ENCODE results near the gene TBC1D5. TPM values are rescaled to one million over a fixed set of nuclear protein-coding genes. Genes with fewer than 3 reads are reported as not detected.
"Not testable (repeated sequence)": the region's sequence is repeated elsewhere in the genome, so short reads cannot be mapped to it uniquely, and the experiment has no call there.

The TBC1D5 gene
- total RNA-seq, 1 donor = 45.5 TPM

DNA sequence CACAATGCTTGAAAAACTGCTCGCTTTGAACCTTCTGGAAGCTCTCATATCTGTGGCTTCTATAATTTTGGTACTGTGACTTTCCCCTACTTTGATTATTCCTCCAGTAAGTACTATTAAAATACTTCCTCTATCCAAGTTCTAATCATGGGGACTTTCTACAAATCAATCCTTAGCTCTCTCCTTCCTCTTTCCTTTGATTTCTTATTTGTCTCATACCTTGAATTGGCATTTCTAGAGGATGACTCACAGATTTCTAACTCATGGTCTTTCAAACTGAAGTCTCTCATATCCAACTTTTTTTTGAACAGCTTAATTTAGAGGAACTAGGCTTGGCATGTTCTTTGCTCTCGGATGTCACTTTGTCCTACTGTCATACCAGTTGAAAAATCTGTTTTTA, 241.8 kb downstream of the TBC1D5 start:
- DNase-seq (ENCODE audit: low read depth in 2 of 3, low spot score in 2 of 3) = peak in 1 of 3 donors; percentile 6

DNA sequence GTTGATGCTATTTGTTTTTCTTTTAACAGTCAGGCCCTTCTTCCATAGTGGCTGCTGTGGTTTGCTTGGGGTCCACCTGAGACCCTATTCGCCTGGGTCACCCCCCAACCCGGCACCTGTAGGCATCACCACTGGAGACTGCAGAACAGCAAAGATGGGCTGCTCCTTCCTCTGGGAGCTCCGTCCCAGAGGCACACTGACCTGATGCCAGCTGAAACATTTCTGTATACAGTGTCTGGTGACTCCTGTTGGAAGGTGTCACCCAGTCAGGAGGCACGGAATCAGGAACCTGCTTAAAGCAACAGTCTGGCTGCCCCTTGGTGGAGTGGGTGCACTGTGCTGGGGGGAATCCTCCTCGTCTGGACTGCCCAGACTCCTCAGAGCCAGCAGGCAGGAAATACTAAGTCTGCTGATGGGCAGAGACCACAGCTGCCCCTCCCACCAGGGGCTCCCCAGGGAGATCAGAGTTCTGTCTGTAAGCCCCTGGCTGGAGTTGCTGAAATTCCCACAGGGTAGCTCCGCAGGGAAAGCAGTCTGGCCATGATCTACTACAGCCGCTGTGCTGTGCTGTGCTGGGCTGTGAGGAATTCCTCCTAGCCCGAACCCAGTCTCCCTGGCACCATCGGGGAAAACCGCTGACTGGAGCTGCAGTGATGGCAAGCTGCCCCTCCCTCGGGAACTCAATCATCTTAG, 248.2 kb downstream of the TBC1D5 start:
- DNase-seq (ENCODE audit: low read depth in 2 of 3, low spot score in 2 of 3) = no peak

DNA sequence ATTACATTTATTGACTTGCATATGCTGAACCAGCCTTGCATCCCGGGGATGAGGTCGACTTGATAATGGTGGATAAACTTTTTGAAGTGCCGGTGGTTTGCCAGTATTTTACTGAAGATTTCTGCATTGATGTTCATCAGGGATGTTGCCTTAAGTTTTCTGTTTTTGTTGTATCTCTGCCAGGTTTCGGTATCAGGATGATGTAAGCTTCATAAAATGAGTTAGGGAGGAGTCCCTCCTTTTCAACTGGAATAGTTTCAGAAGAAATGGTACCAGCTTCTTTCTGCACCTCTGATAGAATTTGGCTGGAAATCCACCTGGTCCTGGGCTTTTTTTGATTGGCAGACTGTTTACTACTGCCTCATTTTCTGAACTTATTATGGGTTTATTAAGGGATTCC, 250.8 kb downstream of the TBC1D5 start:
- DNase-seq (ENCODE audit: low read depth in 2 of 3, low spot score in 2 of 3) = no peak

DNA sequence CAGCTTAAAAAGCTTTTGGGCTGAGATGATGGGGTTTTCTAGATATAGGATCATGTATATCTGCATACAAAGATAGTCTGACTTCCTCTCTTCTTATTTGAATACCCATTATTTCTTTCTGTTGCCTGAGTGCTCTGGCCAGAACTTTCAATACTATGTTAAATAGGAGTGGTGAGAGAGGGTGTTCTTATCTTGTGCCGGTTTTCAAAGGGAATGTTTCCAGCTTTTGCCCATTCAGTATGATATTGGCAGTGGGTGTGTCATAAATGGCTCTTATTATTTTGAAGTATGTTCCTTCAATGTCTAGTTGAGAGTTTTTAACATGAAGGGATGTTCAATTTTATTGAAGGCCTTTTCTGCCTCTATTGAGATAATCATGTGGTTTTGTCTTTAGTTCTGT, 251.2 kb downstream of the TBC1D5 start:
- not testable (repeated sequence) for DNase-seq (ENCODE audit: low read depth in 2 of 3, low spot score in 2 of 3)

DNA sequence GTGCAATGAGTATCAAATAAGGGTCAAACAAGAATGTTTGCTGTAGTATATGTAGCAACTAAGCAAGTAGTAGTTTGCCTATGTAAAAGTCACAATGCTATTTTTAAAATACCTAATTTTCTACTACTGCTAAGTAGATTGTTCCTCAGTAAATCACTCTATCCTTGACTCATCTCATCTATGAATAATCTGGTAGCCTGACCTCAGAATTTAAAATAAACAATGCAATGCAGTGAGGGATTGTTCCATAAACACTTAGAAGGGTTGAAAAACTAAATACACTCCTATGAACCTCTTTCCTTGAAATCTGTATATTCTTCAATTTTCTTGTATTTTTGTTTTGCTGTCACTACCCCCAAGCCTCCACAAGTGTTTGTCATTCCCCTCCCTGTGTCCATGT, 253.3 kb downstream of the TBC1D5 start:
- no peak for DNase-seq (ENCODE audit: low read depth in 2 of 3, low spot score in 2 of 3)

DNA sequence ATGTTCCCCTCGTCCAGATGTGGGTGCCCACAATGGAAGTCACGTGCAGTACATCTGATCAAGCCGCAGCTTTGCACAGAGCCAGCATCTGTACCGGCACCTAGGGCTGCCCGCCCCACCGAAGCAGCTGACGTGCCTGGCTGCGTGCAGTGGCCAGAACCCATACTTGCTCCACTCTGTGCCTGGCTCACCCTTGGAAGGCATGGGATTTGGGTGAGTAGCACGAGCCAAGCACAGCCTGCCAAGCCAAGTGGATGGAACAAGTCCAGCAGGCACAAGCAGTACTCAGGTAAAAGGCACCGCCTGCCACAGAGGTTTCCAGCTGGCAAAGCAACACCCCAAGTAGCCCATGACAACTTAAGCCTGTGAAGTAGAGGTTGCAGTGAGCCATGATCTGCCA, 261.3 kb downstream of the TBC1D5 start:
- no peak for DNase-seq (ENCODE audit: low read depth in 2 of 3, low spot score in 2 of 3)

DNA sequence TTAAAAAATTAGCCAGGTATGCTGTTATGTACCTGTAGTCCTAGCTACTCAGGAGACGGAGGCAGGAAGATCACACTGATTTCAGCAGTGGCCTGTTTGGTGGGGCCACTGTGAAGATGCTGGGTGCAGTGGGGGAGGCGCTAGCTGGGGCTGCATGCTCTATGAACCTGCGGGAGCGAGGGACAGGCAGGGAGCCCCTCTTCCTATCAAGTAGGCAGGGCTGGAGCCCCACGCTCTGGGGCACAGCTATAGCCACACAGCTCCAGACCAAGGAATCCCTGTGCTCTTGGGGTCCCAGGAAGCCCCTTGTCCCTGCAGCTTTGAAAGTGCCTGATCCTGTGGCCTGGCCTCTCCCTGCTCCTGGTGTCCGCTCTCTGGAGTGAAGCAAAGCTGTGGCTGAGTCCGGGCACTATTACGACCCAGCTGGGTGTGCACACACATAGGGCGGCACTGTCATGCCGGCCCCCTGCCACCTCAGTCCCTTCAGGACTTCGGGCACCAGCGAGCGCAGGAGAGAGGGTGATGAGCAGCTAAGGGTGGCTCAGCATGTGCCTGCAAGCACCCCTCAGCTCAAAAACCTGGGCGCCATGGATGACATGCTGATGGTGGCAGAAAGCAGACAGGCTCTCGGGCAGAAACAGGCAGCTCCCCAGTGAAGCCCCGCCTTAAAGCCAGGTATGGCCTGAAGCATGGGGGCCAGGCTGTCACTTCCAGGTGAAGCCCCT, 262.6 kb downstream of the TBC1D5 start:
- no peak for DNase-seq (ENCODE audit: low read depth in 2 of 3, low spot score in 2 of 3)

DNA sequence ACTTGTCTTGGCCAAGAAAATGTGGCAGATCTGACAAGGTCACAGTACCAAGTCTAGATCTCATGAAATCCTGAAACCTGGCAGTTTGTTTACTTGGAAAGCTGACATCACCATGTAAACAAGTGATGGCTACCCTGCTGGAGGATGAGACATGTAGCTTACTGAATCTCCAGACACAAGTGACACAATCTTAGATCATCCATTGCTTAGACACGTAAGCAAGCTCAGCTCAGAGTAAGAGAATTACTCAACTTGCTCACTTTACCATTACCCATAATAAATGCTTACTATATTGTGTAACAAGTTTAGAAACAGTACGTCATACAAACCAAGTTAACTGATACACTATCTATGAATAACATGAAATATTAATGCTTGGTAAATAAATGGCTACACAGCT, 263.8 kb downstream of the TBC1D5 start:
- DNase-seq (ENCODE audit: low read depth in 2 of 3, low spot score in 2 of 3) = no peak

DNA sequence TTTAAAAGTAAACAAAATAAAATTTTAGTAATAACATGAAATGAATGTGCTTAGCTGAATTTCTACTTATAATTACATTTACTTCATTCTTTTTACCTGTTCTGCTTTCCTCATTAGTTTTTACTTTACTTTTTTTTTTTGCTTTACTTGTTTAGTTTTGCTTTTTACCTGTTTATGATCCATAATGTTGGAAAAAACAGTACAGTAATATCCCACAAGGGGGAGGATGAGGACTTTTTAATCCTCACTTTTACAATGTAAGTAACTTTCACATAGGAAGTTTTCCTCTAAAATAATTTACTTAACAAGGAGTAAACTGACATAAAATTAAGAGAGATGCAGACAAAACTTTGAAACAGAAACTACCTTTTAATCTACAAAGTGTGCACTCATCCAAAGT, 268.7 kb downstream of the TBC1D5 start:
- no peak for DNase-seq (ENCODE audit: low read depth in 2 of 3, low spot score in 2 of 3)

DNA sequence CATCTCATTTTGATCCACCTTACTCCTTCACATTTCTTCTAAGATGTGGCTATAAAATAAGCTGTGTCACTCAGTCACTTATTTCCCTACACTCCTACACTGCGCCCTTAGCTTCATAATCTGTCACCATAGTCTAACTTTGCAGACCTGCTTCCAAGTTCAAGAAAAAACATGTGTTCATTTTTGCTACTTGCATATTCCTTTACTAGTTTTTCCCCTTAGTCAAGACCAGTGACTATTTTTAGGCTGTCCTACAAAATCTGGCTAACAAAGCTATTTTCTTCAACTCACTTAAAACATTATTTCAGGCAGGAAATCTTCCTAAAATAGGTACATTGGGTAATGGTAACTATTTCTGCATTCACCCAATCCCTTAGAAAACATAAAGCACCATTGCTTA, 272.5 kb downstream of the TBC1D5 start:
- DNase-seq (ENCODE audit: low read depth in 2 of 3, low spot score in 2 of 3) = no peak

DNA sequence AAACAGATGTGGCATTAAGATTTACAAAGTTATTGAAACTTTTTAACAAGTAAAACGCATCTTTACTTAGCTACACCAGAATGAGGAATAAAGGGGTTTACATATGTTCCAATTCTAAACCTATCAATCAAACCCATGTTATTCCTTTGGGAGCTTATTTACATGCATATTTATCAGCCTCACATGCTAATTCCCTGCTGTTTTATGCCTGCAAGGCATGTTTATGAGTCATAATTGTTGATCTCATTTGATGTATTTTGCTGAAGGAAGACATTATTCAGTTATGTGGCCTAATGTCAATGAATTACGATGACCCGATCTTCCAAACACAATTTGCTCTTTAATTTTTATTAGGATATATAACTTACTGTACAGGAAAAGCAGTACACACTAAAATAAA, 272.9 kb downstream of the TBC1D5 start:
- DNase-seq (ENCODE audit: low read depth in 2 of 3, low spot score in 2 of 3) = no peak

DNA sequence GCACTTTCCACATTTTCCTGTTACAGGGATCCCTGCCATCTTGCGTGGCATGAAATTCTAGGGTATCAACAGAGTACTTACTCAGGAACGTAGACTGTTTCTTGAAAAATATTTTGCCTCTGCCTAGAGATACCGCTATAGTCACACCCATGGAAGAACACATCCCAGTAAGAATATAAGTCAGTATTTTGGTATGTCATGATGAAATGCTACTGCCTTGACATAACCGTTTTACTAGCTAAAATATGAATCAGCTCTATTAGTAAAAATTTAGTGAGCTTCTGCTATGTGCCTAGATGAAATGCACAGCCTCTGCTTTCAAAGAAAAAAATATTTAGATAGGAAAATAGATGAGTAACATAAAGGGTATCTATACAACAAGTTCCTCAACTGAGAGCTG, 276.4 kb downstream of the TBC1D5 start:
- no peak for DNase-seq (ENCODE audit: low read depth in 2 of 3, low spot score in 2 of 3)

DNA sequence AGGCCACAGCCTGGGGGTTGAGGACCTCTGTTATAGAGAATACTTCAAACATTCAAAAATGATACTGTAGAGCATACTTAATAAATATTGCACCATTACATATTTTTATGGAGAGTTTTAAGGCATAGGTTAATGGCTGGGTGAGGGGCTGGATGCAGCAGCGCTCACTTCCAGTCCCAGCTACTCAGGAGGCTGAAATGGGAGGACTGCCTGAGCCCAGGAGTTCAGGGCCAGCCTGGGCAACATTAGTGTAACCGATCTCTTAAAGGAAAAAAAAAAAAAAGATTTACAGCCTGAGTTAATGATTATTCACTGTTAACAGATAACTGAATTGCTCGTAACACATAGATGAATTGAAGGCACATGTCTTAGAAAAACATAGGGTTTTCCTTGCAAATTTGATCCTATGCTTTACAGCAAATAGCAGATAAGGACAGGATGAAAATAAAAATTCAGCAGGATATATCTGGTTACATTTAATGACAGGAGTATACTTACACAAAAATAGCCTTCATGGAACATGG, 282.9 kb downstream of the TBC1D5 start:
- DNase-seq (ENCODE audit: low read depth in 2 of 3, low spot score in 2 of 3) = no peak

DNA sequence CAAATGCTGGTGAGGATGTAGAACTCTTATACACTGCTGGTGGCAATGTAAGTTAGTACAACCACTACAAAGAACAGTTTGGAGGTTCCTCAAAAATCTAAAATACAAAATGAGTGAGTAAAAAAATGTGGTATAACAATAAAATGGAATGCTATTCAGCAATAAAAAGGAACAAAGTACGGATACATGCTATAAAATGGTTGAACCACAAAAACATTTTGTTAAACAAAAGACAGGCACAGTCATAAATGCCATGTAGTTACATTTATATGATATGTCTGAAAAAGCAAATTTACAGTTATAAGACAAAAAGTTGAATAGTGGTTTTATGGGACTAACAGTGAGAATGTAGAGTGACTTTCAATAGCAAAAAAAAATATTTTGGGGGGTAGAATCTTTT, 285.8 kb downstream of the TBC1D5 start:
- DNase-seq (ENCODE audit: low read depth in 2 of 3, low spot score in 2 of 3) = no peak

DNA sequence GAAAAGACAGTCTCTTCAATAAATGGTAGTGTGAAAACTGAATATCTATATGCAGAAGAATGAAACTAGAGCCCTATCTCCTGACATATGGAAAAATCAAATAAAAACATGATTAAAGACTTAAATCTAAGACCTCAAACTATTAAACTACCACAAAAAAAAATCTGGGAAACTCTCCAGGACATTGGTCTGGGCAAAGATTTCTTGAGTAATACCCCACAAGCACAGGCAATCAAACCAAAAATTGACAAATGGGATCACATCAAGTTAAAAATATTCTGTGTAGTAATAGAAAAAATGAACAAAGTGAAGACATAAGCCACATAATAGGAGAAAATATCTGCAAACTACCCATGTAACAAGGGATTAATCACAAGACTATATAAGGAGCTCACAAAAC, 286.4 kb downstream of the TBC1D5 start:
- DNase-seq (ENCODE audit: low read depth in 2 of 3, low spot score in 2 of 3) = no peak

DNA sequence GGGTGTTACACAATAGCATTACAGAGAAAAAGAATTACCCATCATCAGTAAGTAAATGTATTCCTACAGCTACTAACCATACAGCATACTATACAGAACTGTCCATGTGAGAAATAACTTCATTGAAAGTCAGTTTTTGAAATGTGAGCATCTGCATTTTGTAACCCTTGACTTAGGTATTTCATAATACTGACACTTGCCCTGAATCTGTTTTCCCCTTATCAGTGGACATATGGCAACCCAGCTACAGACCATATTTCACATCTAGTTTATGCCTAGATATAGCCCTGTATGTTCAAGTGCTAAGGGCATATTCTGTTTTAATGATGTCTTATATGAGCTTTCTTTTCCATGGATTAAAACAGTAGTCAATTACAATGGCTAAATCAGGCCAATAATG, 297.6 kb downstream of the TBC1D5 start:
- DNase-seq (ENCODE audit: low read depth in 2 of 3, low spot score in 2 of 3) = no peak

DNA sequence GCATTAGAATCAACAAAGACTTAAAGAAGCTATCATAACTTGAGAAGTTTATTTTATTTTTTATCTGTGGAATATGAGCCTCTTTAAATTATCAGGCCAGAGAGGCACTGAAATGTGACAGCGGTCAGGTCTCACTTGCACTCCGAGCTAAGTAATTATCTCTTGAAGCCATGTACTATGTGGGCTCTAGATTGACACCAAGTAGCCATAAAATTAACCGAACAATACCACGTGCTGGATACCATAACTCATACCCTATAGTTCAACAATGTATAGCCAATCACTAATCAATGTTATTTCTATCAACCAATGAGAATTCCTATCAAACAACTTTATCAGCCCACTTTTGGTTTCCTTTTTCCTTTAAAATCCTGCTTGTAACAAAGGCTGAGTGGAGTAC, 299.3 kb downstream of the TBC1D5 start:
- no peak for DNase-seq (ENCODE audit: low read depth in 2 of 3, low spot score in 2 of 3)

DNA sequence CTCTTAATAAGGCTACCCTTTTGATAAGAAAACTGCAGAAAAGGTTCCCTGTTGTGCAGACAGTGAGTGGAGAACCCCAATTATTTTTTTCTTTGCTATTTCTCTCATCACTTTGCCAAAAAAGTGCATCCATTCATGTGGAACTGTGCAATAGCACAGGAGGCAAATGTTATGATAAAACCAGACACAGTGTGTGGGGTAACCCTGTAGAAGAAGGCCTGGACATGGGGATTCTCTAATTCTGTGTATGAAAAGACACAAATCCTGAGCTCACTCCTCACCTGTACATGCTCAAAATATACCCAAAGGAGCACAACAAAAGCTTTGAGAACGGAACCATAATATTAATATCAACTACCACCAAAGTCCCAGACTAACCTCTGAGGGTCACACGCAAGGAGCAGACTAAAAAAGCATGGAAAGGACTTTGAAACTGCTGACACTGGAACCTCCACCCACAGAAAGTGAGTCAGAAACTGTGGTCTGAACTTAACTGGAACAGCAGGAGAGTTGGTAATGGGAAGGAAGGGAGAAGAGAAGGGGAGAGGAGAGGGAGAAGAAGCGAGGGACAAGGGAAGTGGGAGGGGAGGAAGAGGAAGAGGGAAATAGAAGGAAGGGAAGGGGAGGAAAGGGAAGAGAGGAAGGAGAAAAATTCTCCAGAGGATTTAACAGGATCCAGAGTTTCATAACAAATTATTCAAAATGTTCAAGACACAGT, 299.9 kb downstream of the TBC1D5 start:
- no peak for DNase-seq (ENCODE audit: low read depth in 2 of 3, low spot score in 2 of 3)

DNA sequence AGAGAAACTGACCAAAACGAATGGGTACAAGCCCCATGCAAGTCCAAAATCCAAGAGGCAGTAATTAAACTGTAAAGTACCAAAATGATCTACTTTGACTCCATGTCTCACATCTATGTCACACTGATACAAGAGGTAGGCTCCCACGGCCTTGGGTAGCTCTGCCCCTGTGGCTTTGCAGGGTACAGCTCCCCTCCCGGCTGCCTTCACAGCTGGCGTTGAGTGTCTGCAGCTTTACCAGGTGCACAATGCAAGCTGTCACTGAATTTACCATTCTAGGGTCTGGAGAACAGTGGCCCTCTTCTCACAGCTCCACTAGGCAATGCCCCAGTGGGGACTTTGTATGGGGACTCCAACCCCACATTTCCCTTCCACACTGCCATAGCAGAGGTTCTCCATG, 308.6 kb downstream of the TBC1D5 start:
- DNase-seq (ENCODE audit: low read depth in 2 of 3, low spot score in 2 of 3) = no peak

DNA sequence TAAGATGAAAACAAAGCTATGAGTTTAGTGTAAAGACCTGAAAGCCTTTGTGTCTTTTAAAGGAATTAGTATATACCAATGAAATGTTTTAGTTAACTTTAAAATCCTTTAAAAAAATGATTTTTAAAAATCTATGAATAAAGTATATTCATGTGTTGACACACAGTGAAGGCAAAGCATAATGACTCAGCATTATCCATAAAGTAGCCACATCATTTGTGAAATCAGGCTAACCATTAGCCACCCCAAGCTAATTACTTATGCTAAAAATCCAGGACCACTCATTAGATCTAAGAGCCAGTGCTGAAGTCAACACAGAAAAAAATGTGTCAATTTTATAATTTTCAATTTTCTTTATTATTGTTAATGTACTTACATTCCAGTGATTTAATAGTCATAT, 310.2 kb downstream of the TBC1D5 start:
- DNase-seq (ENCODE audit: low read depth in 2 of 3, low spot score in 2 of 3) = no peak

DNA sequence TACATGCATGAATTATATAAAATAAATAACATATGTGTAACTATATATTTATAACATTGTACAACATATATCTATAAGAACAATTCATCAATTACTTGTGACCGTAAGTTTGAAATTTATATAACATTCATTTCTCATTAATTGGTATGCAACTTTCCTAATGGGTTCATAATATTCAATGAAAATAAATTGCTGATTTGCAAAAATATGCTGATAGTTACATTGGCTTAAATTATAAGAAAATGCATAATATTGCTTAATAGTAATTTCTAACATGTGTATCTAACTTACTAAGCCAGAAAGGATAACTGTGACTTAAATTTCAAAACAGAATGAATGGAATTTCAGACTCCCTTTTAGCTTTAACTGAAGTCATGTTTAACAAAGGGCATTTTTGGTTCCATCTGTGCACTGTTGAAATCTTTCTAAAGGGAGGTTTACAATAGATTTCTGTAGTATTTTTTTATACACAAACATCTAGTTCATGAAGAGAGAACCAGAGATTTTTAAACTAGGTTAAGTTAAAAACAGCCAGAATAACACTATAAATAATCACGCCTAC, 310.9 kb downstream of the TBC1D5 start:
- DNase-seq (ENCODE audit: low read depth in 2 of 3, low spot score in 2 of 3) = no peak
